MCF 10A (cell line): ENCODE measurements around the gene SEC61A1. TPM values are rescaled to one million over a fixed set of nuclear protein-coding genes. Genes with fewer than 3 reads are reported as not detected.
A peak's percentile ranks its signal among the peaks of the same experiment; 100 is the strongest.

ENCODE experiments used
- BruUV-seq: library from RNA; stranded (reverse); fragments of 400-500 nt; replicated peaks from 2 replicates; lab custom pipeline; 2021; lab: Mats Ljungman, UMichigan
- CTCF ChIA-PET: fragments of 300-600 bp; sonication (Branson Sonifier 250); formaldehyde crosslinking; extraction: SDS; loops from one replicate; lab custom pipeline; 2021; ENCODE audit warnings: antibody characterized with exemption, inconsistent platforms; lab: Yijun Ruan, JAX
- POLR2A ChIA-PET: fragments of 300-600, 350-650 bp; sonication (Branson Sonifier 250); formaldehyde crosslinking; extraction: SDS; loops from one replicate; lab custom pipeline; 2020; ENCODE audit warnings: antibody characterized with exemption, inconsistent platforms; lab: Yijun Ruan, JAX
- DNase-seq: peaks from one replicate; pipeline ENCODE4 v3.0.0-alpha.2; 2018; ENCODE audit not compliant: unreplicated experiment
- H3K27ac Mint-ChIP-seq: one replicate; pipeline ENCODE4 v1.8.0; 2022; ENCODE audit warnings: mild to moderate bottlenecking, low read depth, mixed read lengths; ENCODE audit not compliant: unreplicated experiment
- H3K27me3 Mint-ChIP-seq: one replicate; pipeline ENCODE4 v1.8.0; 2022; ENCODE audit warnings: mixed read lengths; ENCODE audit not compliant: insufficient read depth, unreplicated experiment
- H3K36me3 Mint-ChIP-seq: one replicate; pipeline ENCODE4 v1.8.0; 2022; ENCODE audit warnings: mild to moderate bottlenecking, moderate library complexity, mixed read lengths; ENCODE audit not compliant: insufficient read depth, unreplicated experiment
- H3K4me1 Mint-ChIP-seq: one replicate; pipeline ENCODE4 v1.8.0; 2022; ENCODE audit warnings: mixed read lengths; ENCODE audit not compliant: insufficient read depth, unreplicated experiment
- H3K4me3 Mint-ChIP-seq: one replicate; pipeline ENCODE4 v1.8.0; 2022; ENCODE audit warnings: mild to moderate bottlenecking, moderate library complexity, mixed read lengths; ENCODE audit not compliant: unreplicated experiment
- H3K9me3 Mint-ChIP-seq: one replicate; pipeline ENCODE4 v1.8.0; 2022; ENCODE audit warnings: mixed read lengths; ENCODE audit not compliant: unreplicated experiment
- CTCF ChIP-seq: fragments of 200-600 bp; IDR thresholded peaks from one replicate; pipeline ENCODE4 v1.8.0; 2022; ENCODE audit warnings: antibody characterized with exemption, mild to moderate bottlenecking; ENCODE audit not compliant: unreplicated experiment
- intact Hi-C: fragments of 100-400 bp; cut with micrococcal nuclease; formaldehyde crosslinking; loops from 2 replicates; pipeline ENCODE4 v1.14.1; 2022
- total RNA-seq: library from RNA; stranded (reverse); gene quantifications from 2 replicates; pipeline ENCODE4 v1.2.3, GENCODE V29; 2022

SEC61A1 gene
- total RNA-seq, 1 experiment from 2014 or later = 418 TPM

- peaks cover 49% of the 10 kb centered on the region for H3K36me3 Mint-ChIP-seq
- intact Hi-C loops = loop anchor here (1.0 kb wide), 1 partner anchor 57 kb away; no protein-coding TSS in a partner anchor
- peak overlapping the region; percentile 72 for H3K4me3 Mint-ChIP-seq
- peak; percentile 70 for DNase-seq
- peak; percentile 89 for TF ChIP-seq CTCF
- H3K27ac Mint-ChIP-seq = no peak overlapping the region
- POLR2A ChIA-PET = no interaction called here
- CTCF ChIA-PET = interaction anchor here (0.6 to 1.1 kb wide), 4 partner anchors 10 to 506 kb away, joined by 3 to 4 read pairs (median 4); no protein-coding TSS in a partner anchor
- peaks cover 7% of the 10 kb centered on the region for H3K4me1 Mint-ChIP-seq
- H3K27me3 Mint-ChIP-seq = no peaks in the 10 kb centered on the region
- H3K9me3 Mint-ChIP-seq = no peaks in the 10 kb centered on the region
- no TSS peak for BruUV-seq
Measured at GRCh38 chr3:128075522-128076482, 23.6 kb downstream of the SEC61A1 start.

DNA sequence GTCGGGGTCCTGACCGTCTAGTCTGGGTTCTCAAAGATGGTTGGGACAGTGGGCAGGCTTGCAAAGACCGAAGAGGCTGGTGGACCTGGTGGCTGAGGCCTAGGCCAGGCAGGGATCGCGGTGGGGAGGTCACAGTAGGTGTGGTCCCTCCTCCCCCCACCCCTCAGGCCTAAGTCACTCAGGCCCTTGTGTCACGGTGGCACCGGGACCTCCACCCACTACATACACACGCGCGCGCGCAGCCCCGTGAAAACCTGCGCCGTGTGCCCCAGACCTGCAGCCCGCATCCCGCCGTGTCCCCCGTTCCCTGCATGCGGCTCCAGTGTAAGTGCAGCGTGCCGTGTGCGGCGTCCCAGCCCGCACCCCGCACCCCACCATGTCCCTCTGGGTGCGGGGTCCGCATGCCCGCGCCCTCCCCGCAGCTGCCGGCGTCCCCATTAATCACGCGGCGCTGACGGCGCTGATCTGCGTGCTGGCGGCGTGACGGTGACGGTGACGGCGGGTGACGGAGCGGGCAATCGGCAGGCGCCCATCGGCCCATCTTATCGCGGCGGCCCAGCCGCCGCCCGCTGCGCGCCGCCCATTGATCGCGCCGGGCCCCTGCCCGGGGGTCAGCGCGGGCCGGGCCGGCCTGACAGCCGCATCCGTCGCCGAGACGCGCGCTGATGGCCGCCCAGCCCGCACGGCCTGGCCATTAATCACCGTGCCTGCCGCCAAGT, 24.4 kb downstream of the SEC61A1 start:
- no peak for DNase-seq
- no peaks in the 10 kb centered on the region for H3K9me3 Mint-ChIP-seq
- no peak for TF ChIP-seq CTCF
- ChIA-PET POLR2A (no interaction called here), CTCF (interaction anchor here (1.1 kb wide), 3 partner anchors 11 to 90 kb away, joined by 3 to 4 read pairs (median 3); no protein-coding TSS in a partner anchor)
- H3K27ac Mint-ChIP-seq = no peak overlapping the region
- peaks cover 8% of the 10 kb centered on the region for H3K4me1 Mint-ChIP-seq
- H3K4me3 Mint-ChIP-seq = no peak overlapping the region
- no TSS peak for BruUV-seq
- intact Hi-C loops = no loop called here
- H3K27me3 Mint-ChIP-seq = no peaks in the 10 kb centered on the region
- H3K36me3 Mint-ChIP-seq = peaks cover 49% of the 10 kb centered on the region

GRCh38 chr3:128077202-128077624, 25.0 kb downstream of the SEC61A1 start:
- Mint-ChIP-seq H3K36me3 (peaks cover 53% of the 10 kb centered on the region), H3K27me3 (no peaks in the 10 kb centered on the region), H3K27ac (no peak overlapping the region), H3K4me1 (peaks cover 8% of the 10 kb centered on the region), H3K9me3 (no peaks in the 10 kb centered on the region), H3K4me3 (no peak overlapping the region)
- DNase-seq = no peak
- intact Hi-C loops = no loop called here
- ChIA-PET CTCF (interaction anchor here (1.1 kb wide), 1 partner anchor 89 kb away, joined by 3 read pairs; no protein-coding TSS in a partner anchor), POLR2A (no interaction called here)
- TF ChIP-seq CTCF = no peak
- BruUV-seq = no TSS peak

DNA sequence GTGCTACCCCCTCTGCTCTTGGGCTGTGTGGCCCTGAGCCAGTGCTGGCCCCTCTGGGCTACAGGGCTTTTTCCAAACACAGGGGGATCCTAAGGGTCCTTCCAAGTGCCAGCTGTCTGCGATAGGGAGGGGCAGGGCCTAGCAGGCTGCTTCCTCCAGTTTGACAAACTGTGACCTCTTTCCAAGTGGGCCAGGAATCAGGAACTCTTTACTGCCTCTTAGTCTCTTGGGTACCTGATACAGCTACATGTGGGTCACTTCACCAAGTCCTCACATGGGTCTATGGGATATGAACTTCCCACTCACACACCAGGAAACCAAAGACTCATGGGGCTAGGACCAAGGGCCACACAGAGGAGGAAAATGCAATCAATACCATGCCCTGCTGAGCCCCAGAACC, 25.4 kb downstream of the SEC61A1 start:
- CTCF ChIA-PET = interaction anchor here (1.1 to 10.2 kb wide), 3 partner anchors 18 to 89 kb away, joined by 3 to 66 read pairs (median 4); no protein-coding TSS in a partner anchor
- Mint-ChIP-seq H3K4me3 (no peak overlapping the region), H3K9me3 (no peaks in the 10 kb centered on the region), H3K4me1 (peaks cover 8% of the 10 kb centered on the region), H3K36me3 (peaks cover 56% of the 10 kb centered on the region), H3K27ac (no peak overlapping the region), H3K27me3 (no peaks in the 10 kb centered on the region)
- intact Hi-C loops = no loop called here
- DNase-seq = no peak
- no TSS peak for BruUV-seq
- POLR2A ChIA-PET = no interaction called here
- no peak for TF ChIP-seq CTCF
